Activated CD8-positive, alpha-beta T cell treated with anti-CD3 and anti-CD28 coated beads for 36 hours (primary cell): ENCODE data around the gene CALML3. TPM values are rescaled to one million over a fixed set of nuclear protein-coding genes. Genes with fewer than 3 reads are reported as not detected.

ENCODE experiments used
- ATAC-seq: fragments of 200-7000 bp; cut with Tn5 transposase; one replicate; pipeline ENCODE4 v1.10.0; 2021; ENCODE audit warnings: mild to moderate bottlenecking, moderate library complexity
- CTCF ChIA-PET: fragments of 350-600 bp; sonication (Branson Sonifier 250); formaldehyde crosslinking; loops from one replicate; lab custom pipeline; 2021; ENCODE audit warnings: antibody characterized with exemption; lab: Charles Lee
- POLR2A ChIA-PET: fragments of 350-600 bp; sonication (Branson Sonifier 250); formaldehyde crosslinking; loops from one replicate; lab custom pipeline; 2021; ENCODE audit warnings: antibody characterized with exemption; lab: Charles Lee
- DNase-seq: peaks from one replicate; pipeline ENCODE4 v3.0.0-alpha.2; 2020
- H3K27ac Mint-ChIP-seq: one replicate; pipeline ENCODE4 v1.8.0; 2021; ENCODE audit warnings: mild to moderate bottlenecking, mixed read lengths
- H3K27me3 Mint-ChIP-seq: one replicate; pipeline ENCODE4 v1.8.0; 2021; ENCODE audit warnings: mixed read lengths
- H3K36me3 Mint-ChIP-seq: one replicate; pipeline ENCODE4 v1.8.0; 2021; ENCODE audit warnings: low read depth, mixed read lengths
- H3K4me1 Mint-ChIP-seq: one replicate; pipeline ENCODE4 v1.8.0; 2021; ENCODE audit warnings: low read depth, mixed read lengths
- H3K4me3 Mint-ChIP-seq: one replicate; pipeline ENCODE4 v1.8.0; 2021; ENCODE audit warnings: mild to moderate bottlenecking, moderate library complexity, mixed read lengths
- H3K9me3 Mint-ChIP-seq: one replicate; pipeline ENCODE4 v1.8.0; 2021; ENCODE audit warnings: mixed read lengths
- CTCF ChIP-seq: fragments of 200-600 bp; IDR thresholded peaks from one replicate; pipeline ENCODE4 v1.8.0; 2022; ENCODE audit warnings: antibody characterized with exemption, mild to moderate bottlenecking
- intact Hi-C: fragments of 100-400 bp; cut with micrococcal nuclease; formaldehyde crosslinking; loops from one replicate; pipeline ENCODE4 v1.10.0; 2022
- total RNA-seq, 2 experiments: library from RNA; stranded (reverse); gene quantifications; one replicate each; pipeline ENCODE4 v1.2.3, GENCODE V29; 2021

Gene CALML3
- total RNA-seq, 2 experiments from 2014 or later: not detected

GRCh38 chr10:5518143-5518542, 6.6 kb upstream of the CALML3 start:
- ATAC-seq (no peak), DNase-seq (no peak)
- Mint-ChIP-seq H3K27me3 (peaks cover 2% of the 10 kb centered on the region), H3K36me3 (no peaks in the 10 kb centered on the region), H3K4me3 (no peak overlapping the region), H3K9me3 (no peaks in the 10 kb centered on the region), H3K27ac (no peak overlapping the region), H3K4me1 (peaks cover 5% of the 10 kb centered on the region)
- ChIA-PET POLR2A (interaction anchor here (1.1 kb wide), 1 partner anchor 11 kb away, joined by 4 read pairs; no protein-coding TSS in a partner anchor), CTCF (no interaction called here)
- intact Hi-C loops: no loop called here
- no peak for TF ChIP-seq CTCF

GRCh38 chr10:5519054-5519453, 5.7 kb upstream of the CALML3 start:
- H3K4me1 Mint-ChIP-seq: no peaks in the 10 kb centered on the region
- TF ChIP-seq CTCF: no peak
- intact Hi-C loops: no loop called here
- ChIA-PET POLR2A (interaction anchor here (1.1 kb wide), 1 partner anchor 10 kb away, joined by 4 read pairs; no protein-coding TSS in a partner anchor), CTCF (interaction anchor here (1.3 kb wide), 1 partner anchor 104 kb away, joined by 3 read pairs; no protein-coding TSS in a partner anchor)
- ATAC-seq (no peak), DNase-seq (no peak)
- H3K36me3 Mint-ChIP-seq: no peaks in the 10 kb centered on the region
- no peak overlapping the region for H3K27ac Mint-ChIP-seq
- H3K4me3 Mint-ChIP-seq: no peak overlapping the region
- peaks cover 3% of the 10 kb centered on the region for H3K27me3 Mint-ChIP-seq
- H3K9me3 Mint-ChIP-seq: no peaks in the 10 kb centered on the region

GRCh38 chr10:5522913-5523560, 1.7 kb upstream of the CALML3 start:
- Mint-ChIP-seq H3K4me3 (no peak overlapping the region), H3K36me3 (no peaks in the 10 kb centered on the region), H3K4me1 (no peaks in the 10 kb centered on the region), H3K27ac (no peak overlapping the region), H3K27me3 (peaks cover 3% of the 10 kb centered on the region), H3K9me3 (no peaks in the 10 kb centered on the region)
- TF ChIP-seq CTCF: no peak
- DNase-seq (no peak), ATAC-seq (no peak)
- intact Hi-C loops: no loop called here
- ChIA-PET CTCF (no interaction called here), POLR2A (no interaction called here)

GRCh38 chr10:5523796-5524574, 776 bp upstream of the CALML3 start:
- no peaks in the 10 kb centered on the region for H3K36me3 Mint-ChIP-seq
- TF ChIP-seq CTCF: no peak
- CTCF ChIA-PET: no interaction called here

More at GRCh38 chr10:5523796-5524574, 776 bp upstream of the CALML3 start:
- H3K9me3 Mint-ChIP-seq: no peaks in the 10 kb centered on the region
- H3K27ac Mint-ChIP-seq: no peak overlapping the region
- ATAC-seq (no peak), DNase-seq (no peak)
- peaks cover 3% of the 10 kb centered on the region for H3K27me3 Mint-ChIP-seq
- intact Hi-C loops: no loop called here
- H3K4me3 Mint-ChIP-seq: no peak overlapping the region
- H3K4me1 Mint-ChIP-seq: no peaks in the 10 kb centered on the region
- POLR2A ChIA-PET: no interaction called here
